Endothelial cell of umbilical vein (primary cell): ENCODE measurements around the gene PLEKHG4B. TPM values are rescaled to one million over a fixed set of nuclear protein-coding genes. Genes with fewer than 3 reads are reported as not detected.

ENCODE experiments used
- BruUV-seq: library from RNA; stranded (reverse); fragments of 400-500 nt; replicated peaks from 2 replicates; lab custom pipeline; 2021; lab: Mats Ljungman, UMichigan
- CTCF ChIA-PET: fragments of 300-600, 350-600 bp; sonication (Branson Sonifier 250); formaldehyde crosslinking; loops from one replicate; lab custom pipeline; 2021; ENCODE audit warnings: antibody characterized with exemption, inconsistent platforms; lab: Charles Lee
- POLR2A ChIA-PET: fragments of 300-600, 350-600 bp; sonication (Branson Sonifier 250); formaldehyde crosslinking; loops from one replicate; lab custom pipeline; 2021; ENCODE audit warnings: antibody characterized with exemption, inconsistent platforms; lab: Charles Lee
- DNase-seq: peaks from one replicate; pipeline ENCODE4 v3.0.0-alpha.2; 2011; ENCODE audit warnings: low read depth, low spot score
- FAIRE-seq: peaks from 2 replicates; lab custom pipeline; 2011; peaks lifted over from hg19 to GRCh38; lab: Jason Lieb, UNC
- H2AFZ ChIP-seq: 2 replicates; pipeline ENCODE4 v1.6.0; 2012; ENCODE audit warnings: low read depth, low read length, control low read depth, inconsistent platforms
- H3K27ac ChIP-seq: 2 replicates; pipeline ENCODE4 v1.5.1; 2011; ENCODE audit warnings: low read depth, mild to moderate bottlenecking, control low read depth, low read length, moderate library complexity; ENCODE audit not compliant: insufficient read depth
- H3K27me3 ChIP-seq, 2 experiments: 2 replicates each; pipeline versions ENCODE4 v1.6.0 to v1.6.1; 2011; ENCODE audit warnings: low read length in 2 of 2, mixed read lengths in 1 of 2; ENCODE audit not compliant: control insufficient read depth in 2 of 2, insufficient read depth in 2 of 2
- H3K36me3 ChIP-seq, 2 experiments: 2 replicates in 1 of 2; 3 replicates in 1 of 2; pipeline ENCODE4 v1.5.1; 2011; ENCODE audit warnings: low read length in 2 of 2, mild to moderate bottlenecking in 1 of 2, moderate library complexity in 1 of 2; ENCODE audit not compliant: control insufficient read depth in 2 of 2, insufficient read depth in 2 of 2; ENCODE audit errors: extremely low read depth in 1 of 2
- H3K4me1 ChIP-seq: 3 replicates; pipeline ENCODE4 v1.5.1; 2011; ENCODE audit warnings: mild to moderate bottlenecking, low read length; ENCODE audit not compliant: control insufficient read depth, insufficient read depth; ENCODE audit errors: extremely low read depth
- H3K4me2 ChIP-seq: 2 replicates; pipeline ENCODE4 v1.6.1; 2011; ENCODE audit warnings: low read length, control low read depth, mixed read lengths; ENCODE audit not compliant: insufficient read depth
- H3K4me3 ChIP-seq, 3 experiments: fragments of 200-600 bp in 1 of 3; sonication (generic), shearing (Covaris generic) in 1 of 3; replicated peaks in 1 of 3; 2 replicates each; pipeline ENCODE4 v1.5.1; 2011 to 2016; ENCODE audit warnings: control low read depth in 3 of 3, low read length in 3 of 3, mild to moderate bottlenecking in 2 of 3, inconsistent platforms in 1 of 3, low read depth in 1 of 3, moderate library complexity in 1 of 3; ENCODE audit not compliant: insufficient read depth in 1 of 3
- H3K79me2 ChIP-seq: 2 replicates; pipeline ENCODE4 v1.6.0; 2012; ENCODE audit warnings: low read length, inconsistent platforms; ENCODE audit not compliant: control insufficient read depth, insufficient read depth
- H3K9ac ChIP-seq: replicated peaks from 2 replicates; pipeline ENCODE3; 2011; ENCODE audit warnings: low read length, control low read depth; ENCODE audit not compliant: insufficient read depth; ENCODE audit errors: extremely low read depth
- H3K9me1 ChIP-seq: replicated peaks from 3 replicates; pipeline ENCODE4 v1.6.0; 2011; ENCODE audit warnings: mild to moderate bottlenecking, low read length; ENCODE audit not compliant: control insufficient read depth, insufficient read depth; ENCODE audit errors: extremely low read depth
- H3K9me3 ChIP-seq: replicated peaks from 2 replicates; pipeline ENCODE4 v1.5.1; 2012; ENCODE audit warnings: low read length, inconsistent platforms; ENCODE audit not compliant: control insufficient read depth, insufficient read depth
- H4K20me1 ChIP-seq: replicated peaks from 2 replicates; pipeline ENCODE3; 2011; ENCODE audit warnings: mild to moderate bottlenecking, low read length; ENCODE audit not compliant: control insufficient read depth, insufficient read depth; ENCODE audit errors: extremely low read depth
- EZH2 ChIP-seq: IDR thresholded peaks from 2 replicates; pipeline ENCODE4 v1.6.1; 2012; ENCODE audit warnings: borderline replicate concordance, low read depth, mild to moderate bottlenecking, moderate library complexity, low read length, inconsistent platforms; ENCODE audit not compliant: severe bottlenecking
- FOS ChIP-seq: IDR thresholded peaks from 2 replicates; pipeline ENCODE4 v1.6.1; 2011; ENCODE audit warnings: mild to moderate bottlenecking, low read length, moderate library complexity, borderline replicate concordance; ENCODE audit not compliant: insufficient read depth
- GATA2 ChIP-seq: IDR thresholded peaks from 2 replicates; pipeline ENCODE4 v1.7.0; 2011; ENCODE audit warnings: low read depth, mild to moderate bottlenecking, moderate library complexity, mixed read lengths, low read length; ENCODE audit not compliant: insufficient read length, insufficient read depth
- JUN ChIP-seq: IDR thresholded peaks from 2 replicates; pipeline ENCODE4 v1.6.1; 2011; ENCODE audit warnings: borderline replicate concordance, low read depth; ENCODE audit not compliant: insufficient read length, insufficient read depth
- MAX ChIP-seq: IDR thresholded peaks from 2 replicates; pipeline ENCODE4 v1.6.1; 2011; ENCODE audit not compliant: insufficient read depth, insufficient read length
- MYC ChIP-seq: IDR thresholded peaks from one replicate; pipeline ENCODE4 v1.6.1; 2011; ENCODE audit warnings: mild to moderate bottlenecking, low read depth, low read length
- POLR2A ChIP-seq: IDR thresholded peaks from 2 replicates; pipeline ENCODE4 v1.6.1; 2012; ENCODE audit warnings: low read depth, mild to moderate bottlenecking, control low read depth, low read length
- POLR2AphosphoS5 ChIP-seq: IDR thresholded peaks from 2 replicates; pipeline ENCODE4 v1.6.1; 2012; ENCODE audit warnings: low read depth, mild to moderate bottlenecking, control low read depth, low read length, moderate library complexity; ENCODE audit not compliant: insufficient read depth
- dilution Hi-C: fragments of 300-500 bp; cut with MboI; formaldehyde crosslinking; loops from one replicate; pipeline ENCODE4 v1.15.0; 2019; ENCODE audit warnings: low sequenced_read_pairs; ENCODE audit not compliant: extremely low pct_ligation_motif_present
- intact Hi-C: fragments of 100-400 bp; cut with micrococcal nuclease; formaldehyde crosslinking; loops from one replicate; pipeline ENCODE4 v1.10.0; 2022
- polyA plus RNA-seq, 4 experiments: library from polyadenylated mRNA; depleted of rRNA in 3 of 4; stranded (reverse) in 3 of 4; unstranded in 1 of 4; fragments of >200 nt; gene quantifications; 2 replicates each; pipeline versions ENCODE4 v1.2.1 to v1.2.3, GENCODE V29; 2011 to 2012; ENCODE audit warnings: missing spikeins in 1 of 4
- total RNA-seq: library from RNA; stranded (reverse); gene quantifications from 2 replicates; pipeline ENCODE4 v1.2.3, GENCODE V29; 2021
- TF ChIP-seq, protein P1 (sequence below), 2 donors: IDR thresholded peaks; 1 replicate in 1 of 2; 2 replicates in 1 of 2; pipeline ENCODE4 v1.5.1; 2011; ENCODE audit warnings: low read length in 2 of 2, mild to moderate bottlenecking in 2 of 2, moderate library complexity in 2 of 2, control low read depth in 1 of 2, inconsistent platforms in 1 of 2, low read depth in 1 of 2; ENCODE audit not compliant: insufficient read depth in 1 of 2; ENCODE audit errors: extremely low read depth in 1 of 2

PLEKHG4B gene
- total and polyA plus RNA-seq, 2 donors (not counting 3 experiments of a cell fraction or from before 2014, with no cell fraction given) = not detected

- dilution Hi-C loops = no loop called here
- H3K27ac ChIP-seq = no peak overlapping the region
- H3K9me3 ChIP-seq = no peaks in the 10 kb centered on the region
- no peak for TF ChIP-seq POLR2A
- no peak for TF ChIP-seq FOS
- no peak for TF ChIP-seq MYC
- no peak for TF ChIP-seq GATA2
- TF ChIP-seq, protein P1, sequence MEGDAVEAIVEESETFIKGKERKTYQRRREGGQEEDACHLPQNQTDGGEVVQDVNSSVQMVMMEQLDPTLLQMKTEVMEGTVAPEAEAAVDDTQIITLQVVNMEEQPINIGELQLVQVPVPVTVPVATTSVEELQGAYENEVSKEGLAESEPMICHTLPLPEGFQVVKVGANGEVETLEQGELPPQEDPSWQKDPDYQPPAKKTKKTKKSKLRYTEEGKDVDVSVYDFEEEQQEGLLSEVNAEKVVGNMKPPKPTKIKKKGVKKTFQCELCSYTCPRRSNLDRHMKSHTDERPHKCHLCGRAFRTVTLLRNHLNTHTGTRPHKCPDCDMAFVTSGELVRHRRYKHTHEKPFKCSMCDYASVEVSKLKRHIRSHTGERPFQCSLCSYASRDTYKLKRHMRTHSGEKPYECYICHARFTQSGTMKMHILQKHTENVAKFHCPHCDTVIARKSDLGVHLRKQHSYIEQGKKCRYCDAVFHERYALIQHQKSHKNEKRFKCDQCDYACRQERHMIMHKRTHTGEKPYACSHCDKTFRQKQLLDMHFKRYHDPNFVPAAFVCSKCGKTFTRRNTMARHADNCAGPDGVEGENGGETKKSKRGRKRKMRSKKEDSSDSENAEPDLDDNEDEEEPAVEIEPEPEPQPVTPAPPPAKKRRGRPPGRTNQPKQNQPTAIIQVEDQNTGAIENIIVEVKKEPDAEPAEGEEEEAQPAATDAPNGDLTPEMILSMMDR (IDR thresholded peaks at IDR 0.05; ENCODE audit: extremely low read depth in 1 of 2, insufficient read depth in 1 of 2, low read depth in 1 of 2, low read length in 2 of 2) = no peak
- no peak for TF ChIP-seq EZH2
- no peak for TF ChIP-seq MAX
- no peak for TF ChIP-seq POLR2AphosphoS5
- TF ChIP-seq JUN = no peak
- CTCF ChIA-PET = no interaction called here
- H3K4me2 ChIP-seq = no peak overlapping the region
- BruUV-seq = TSS peak; percentile 39
- H3K4me1 ChIP-seq = no peaks in the 10 kb centered on the region
- no peak overlapping the region for H3K9ac ChIP-seq
- no peaks in the 10 kb centered on the region for H3K27me3 ChIP-seq
- H2AFZ ChIP-seq = no peak overlapping the region
- no peaks in the 10 kb centered on the region for H3K9me1 ChIP-seq
- H4K20me1 ChIP-seq = no peaks in the 10 kb centered on the region
- peaks cover 5 to 19% of the 10 kb centered on the region in 2 experiments for H3K36me3 ChIP-seq
- DNase-seq (no peak), FAIRE-seq (no peak)
- POLR2A ChIA-PET = no interaction called here
- intact Hi-C loops = no loop called here
- no peak overlapping the region for H3K4me3 ChIP-seq
- H3K79me2 ChIP-seq = peaks cover 17% of the 10 kb centered on the region
Observed at GRCh38 chr5:204966-205670, 113.2 kb downstream of the PLEKHG4B start.
